HCT116 (cell line): ENCODE data around the gene P2RX5. TPM values are rescaled to one million over a fixed set of nuclear protein-coding genes. Genes with fewer than 3 reads are reported as not detected.

Experiments
- ATAC-seq: fragments of 200-7000 bp; cut with Tn5 transposase; 2 replicates; pipeline ENCODE4 v1.9.1; 2020; ENCODE audit warnings: mild to moderate bottlenecking, moderate library complexity
- BruUV-seq: library from RNA; stranded (reverse); fragments of 400-500 nt; replicated peaks from 2 replicates; lab custom pipeline; 2021; lab: Mats Ljungman, UMichigan
- CTCF ChIA-PET: fragments of 300-600 bp; sonication (Branson Sonifier 250); formaldehyde crosslinking; loops from one replicate; lab custom pipeline; 2021; ENCODE audit warnings: antibody characterized with exemption; lab: Charles Lee
- POLR2A ChIA-PET: fragments of 300-600, 350-600 bp; sonication (Branson Sonifier 250); formaldehyde crosslinking; loops from one replicate; lab custom pipeline; 2021; ENCODE audit warnings: antibody characterized with exemption; lab: Charles Lee
- RAD21 ChIA-PET, 2 experiments: fragments of 300-600 bp; sonication (Branson Sonifier 250); formaldehyde crosslinking; loops; one replicate each; lab custom pipeline; 2023; ENCODE audit warnings: low total read pairs in 2 of 2; ENCODE audit not compliant: uncharacterized antibody in 2 of 2, unreplicated experiment in 2 of 2, low non-redundant PET in 1 of 2; lab: Charles Lee
- DNase-seq: peaks from one replicate; pipeline ENCODE4 v3.0.0-alpha.2; 2010; ENCODE audit warnings: low read depth, low spot score
- H2AFZ ChIP-seq: fragments of 200-600 bp; shearing (Covaris generic), sonication (generic); 2 replicates; pipeline ENCODE4 v1.6.1; 2017; ENCODE audit warnings: low read depth, mixed run types, mixed read lengths, antibody characterized with exemption, low read length; ENCODE audit not compliant: poor library complexity, severe bottlenecking
- H3K27ac ChIP-seq: 2 replicates; pipeline ENCODE4 v1.5.1; 2012; ENCODE audit warnings: low read depth, low read length
- H3K27me3 ChIP-seq: fragments of 200-600 bp; sonication (generic); 2 replicates; pipeline ENCODE4 v1.6.1; 2016; ENCODE audit warnings: mixed run types, low read length, mixed read lengths; ENCODE audit not compliant: insufficient read depth
- H3K36me3 ChIP-seq, 2 experiments: fragments of 200-500 bp in 1 of 2; fragments of 200-600 bp in 1 of 2; sonication (Bioruptor generic) in 1 of 2; sonication (generic) in 1 of 2; 2 replicates each; pipeline versions ENCODE4 v1.5.1 to v1.6.1; 2014 to 2016; ENCODE audit warnings: low read length in 2 of 2, inconsistent platforms in 1 of 2, mixed read lengths in 1 of 2, mixed run types in 1 of 2; ENCODE audit not compliant: insufficient read depth in 2 of 2, control insufficient read depth in 1 of 2
- H3K4me1 ChIP-seq, 2 experiments: fragments of 200-600 bp in 1 of 2; sonication (generic) in 1 of 2; 2 replicates each; pipeline versions ENCODE4 v1.5.1 to v1.6.1; 2012 to 2017; ENCODE audit warnings: low read length in 2 of 2, inconsistent platforms in 1 of 2, mild to moderate bottlenecking in 1 of 2, mixed read lengths in 1 of 2, mixed run types in 1 of 2, moderate library complexity in 1 of 2; ENCODE audit not compliant: insufficient read depth in 2 of 2, control insufficient read depth in 1 of 2
- H3K4me2 ChIP-seq: fragments of 200-600 bp; sonication (generic); 2 replicates; pipeline ENCODE4 v1.6.1; 2017; ENCODE audit warnings: mixed run types, low read length, mixed read lengths
- H3K4me3 ChIP-seq, 2 experiments: fragments of 200-600 bp in 1 of 2; sonication (generic) in 1 of 2; replicated peaks in 1 of 2; 2 replicates each; pipeline ENCODE4 v1.5.1; 2011 to 2016; ENCODE audit warnings: low read length in 2 of 2, control low read depth in 1 of 2, low read depth in 1 of 2, mild to moderate bottlenecking in 1 of 2, mixed read lengths in 1 of 2, mixed run types in 1 of 2
- H3K79me2 ChIP-seq: fragments of 200-600 bp; sonication (generic); 2 replicates; pipeline ENCODE4 v1.6.1; 2017; ENCODE audit warnings: mild to moderate bottlenecking, mixed run types, low read length, moderate library complexity, mixed read lengths; ENCODE audit not compliant: insufficient read depth
- H3K9ac ChIP-seq: fragments of 200-600 bp; sonication (generic); 2 replicates; pipeline ENCODE4 v1.6.1; 2016; ENCODE audit warnings: low read length, mixed read lengths
- H3K9me2 ChIP-seq: fragments of 200-600 bp; sonication (generic), shearing (Covaris generic); 2 replicates; pipeline ENCODE4 v1.6.1; 2017; ENCODE audit warnings: mixed run types, mild to moderate bottlenecking, moderate library complexity; ENCODE audit not compliant: insufficient read depth
- H3K9me3 ChIP-seq, 2 experiments: fragments of 200-500 bp in 1 of 2; fragments of 200-600 bp in 1 of 2; sonication (Bioruptor generic) in 1 of 2; sonication (generic) in 1 of 2; 2 replicates each; pipeline ENCODE4 v1.6.1; 2014 to 2017; ENCODE audit warnings: low read length in 2 of 2, mixed read lengths in 2 of 2, inconsistent platforms in 1 of 2, low read depth in 1 of 2, mild to moderate bottlenecking in 1 of 2, mixed run types in 1 of 2, moderate library complexity in 1 of 2; ENCODE audit not compliant: control insufficient read depth in 1 of 2, insufficient read depth in 1 of 2
- H4K20me1 ChIP-seq: fragments of 200-600 bp; sonication (generic), shearing (Covaris generic); 2 replicates; pipeline ENCODE4 v1.6.1; 2017; ENCODE audit warnings: mixed run types, mild to moderate bottlenecking, moderate library complexity; ENCODE audit not compliant: insufficient read depth
- CBX3 ChIP-seq: IDR thresholded peaks from 2 replicates; pipeline ENCODE4 v1.6.1; 2012; ENCODE audit warnings: low read depth
- CTCF ChIP-seq, 3 experiments: fragments of 200-600 bp in 1 of 3; sonication (generic) in 1 of 3; IDR thresholded peaks in 2 of 3; conservative IDR thresholded peaks in 1 of 3; 2 replicates each; pipeline ENCODE4 v1.5.1; 2012 to 2017; ENCODE audit warnings: low read depth in 2 of 3, low read length in 2 of 3, antibody characterized with exemption in 1 of 3, borderline replicate concordance in 1 of 3, control low read depth in 1 of 3, mild to moderate bottlenecking in 1 of 3, mixed read lengths in 1 of 3, mixed run types in 1 of 3, moderate library complexity in 1 of 3; ENCODE audit not compliant: insufficient read depth in 1 of 3
- EGR1 ChIP-seq: IDR thresholded peaks from 2 replicates; pipeline ENCODE4 v1.6.1; 2012; ENCODE audit warnings: low read depth
- EZH2 ChIP-seq: fragments of 200-600 bp; sonication (generic); IDR thresholded peaks from 2 replicates; pipeline ENCODE4 v1.6.1; 2017; ENCODE audit warnings: antibody characterized with exemption, mixed run types
- FOSL1 ChIP-seq: IDR thresholded peaks from 2 replicates; pipeline ENCODE4 v1.6.1; 2012; ENCODE audit warnings: low read depth
- JUND ChIP-seq: IDR thresholded peaks from 2 replicates; pipeline ENCODE4 v1.6.1; 2012
- RAD21 ChIP-seq: IDR thresholded peaks from 2 replicates; pipeline ENCODE4 v1.6.1; 2012; ENCODE audit warnings: low read depth, mild to moderate bottlenecking
- REST ChIP-seq: IDR thresholded peaks from 2 replicates; pipeline ENCODE4 v1.6.1; 2012; ENCODE audit warnings: low read depth
- SP1 ChIP-seq: IDR thresholded peaks from 2 replicates; pipeline ENCODE4 v1.6.1; 2012; ENCODE audit warnings: low read depth
- SRF ChIP-seq: IDR thresholded peaks from 2 replicates; pipeline ENCODE4 v1.6.1; 2012; ENCODE audit warnings: low read depth
- TCF7L2 ChIP-seq: IDR thresholded peaks from 2 replicates; pipeline ENCODE4 v1.7.0; 2011; ENCODE audit warnings: borderline replicate concordance, inconsistent platforms; ENCODE audit not compliant: insufficient read depth, insufficient read length; ENCODE audit errors: extremely low read depth
- YY1 ChIP-seq: IDR thresholded peaks from 2 replicates; pipeline ENCODE4 v1.6.1; 2011; ENCODE audit warnings: low read length, low read depth, moderate library complexity, mild to moderate bottlenecking; ENCODE audit not compliant: insufficient replicate concordance; ENCODE audit errors: extremely low read depth
- ZBTB33 ChIP-seq: IDR thresholded peaks from 2 replicates; pipeline ENCODE4 v1.6.1; 2011; ENCODE audit warnings: mild to moderate bottlenecking, low read length, moderate library complexity; ENCODE audit not compliant: insufficient replicate concordance; ENCODE audit errors: extremely low read depth
- ZFX ChIP-seq: fragments of 450-650 bp; IDR thresholded peaks from 2 replicates; pipeline ENCODE4 v1.6.1; 2017
- intact Hi-C: fragments of 100-400 bp; cut with micrococcal nuclease; formaldehyde crosslinking; loops from 2 replicates; pipeline ENCODE4 v1.10.0; 2022
- total RNA-seq: library from RNA; stranded (reverse); gene quantifications from one replicate; pipeline ENCODE4 v1.2.1, GENCODE V29; 2021; ENCODE audit not compliant: unreplicated experiment

P2RX5 gene
- total RNA-seq, 1 experiment from 2014 or later, result 9.0 TPM

GRCh38 chr17:3630781-3631180, 65.2 kb downstream of the P2RX5 start:
- Histone ChIP-seq H3K79me2 (peaks cover 71% of the 10 kb centered on the region), H3K9ac (no peak overlapping the region), H4K20me1 (no peaks in the 10 kb centered on the region), H2AFZ (no peak overlapping the region), H3K4me2 (no peak overlapping the region), H3K9me2 (no peaks in the 10 kb centered on the region), H3K4me3 (no peak overlapping the region), H3K27ac (no peak overlapping the region), H3K27me3 (no peaks in the 10 kb centered on the region), H3K9me3 (no peaks in the 10 kb centered on the region), H3K36me3 (peaks cover 17 to 29% of the 10 kb centered on the region in 2 experiments; a peak in 3 of 4 replicates), H3K4me1 (peaks cover 6 to 8% of the 10 kb centered on the region in 2 experiments; a peak in 3 of 4 replicates)
- no peak for TF ChIP-seq RAD21
- no peak for TF ChIP-seq CTCF (IDR thresholded peaks at IDR 0.05 in 2 of 3, conservative IDR thresholded peaks at IDR 0.05 in 1 of 3; ENCODE audit: borderline replicate concordance in 1 of 3, insufficient read depth in 1 of 3, low read depth in 2 of 3, low read length in 2 of 3)
- BruUV-seq, result no TSS peak
- ChIA-PET RAD21 (no interaction called here), CTCF (interaction anchor here (0.7 kb wide), 1 partner anchor 96 kb away, joined by 3 read pairs; no protein-coding TSS in a partner anchor), POLR2A (no interaction called here)
- ATAC-seq (no peak), DNase-seq (no peak)
- intact Hi-C loops, result no loop called here

GRCh38 chr17:3627769-3628167, 68.2 kb downstream of the P2RX5 start:
- intact Hi-C loops, result no loop called here
- H4K20me1 ChIP-seq, result no peaks in the 10 kb centered on the region
- ATAC-seq (no peak), DNase-seq (no peak)
- POLR2A ChIA-PET, result no interaction called here
- no peak overlapping the region for H3K9ac ChIP-seq
- no peaks in the 10 kb centered on the region for H3K4me1 ChIP-seq
- H3K9me3 ChIP-seq, result no peaks in the 10 kb centered on the region
- no TSS peak for BruUV-seq
- H3K79me2 ChIP-seq, result peaks cover 46% of the 10 kb centered on the region
- CTCF ChIA-PET, result no interaction called here
- no peak overlapping the region for H3K4me3 ChIP-seq
- no peak overlapping the region for H3K27ac ChIP-seq
- RAD21 ChIA-PET, result no interaction called here
- H2AFZ ChIP-seq, result no peak overlapping the region
- no peaks in the 10 kb centered on the region for H3K27me3 ChIP-seq
- no peaks in the 10 kb centered on the region for H3K9me2 ChIP-seq
- peaks cover 27 to 39% of the 10 kb centered on the region in 2 experiments; a peak in 3 of 4 replicates for H3K36me3 ChIP-seq
- no peak overlapping the region for H3K4me2 ChIP-seq
- TF ChIP-seq EZH2 (no peak), REST (no peak), JUND (no peak), SRF (no peak), CBX3 (no peak), FOSL1 (no peak), ZFX (no peak), ZBTB33 (no peak), YY1 (no peak), TCF7L2 (no peak), EGR1 (no peak), SP1 (no peak)
